Panc1 (cell line): ENCODE data around the gene IFT122. TPM values are rescaled to one million over a fixed set of nuclear protein-coding genes. Genes with fewer than 3 reads are reported as not detected.

Experiments
- ATAC-seq: fragments of 200-7000 bp; cut with Tn5 transposase; 2 replicates; pipeline ENCODE4 v1.9.1; 2020; ENCODE audit warnings: mild to moderate bottlenecking, moderate library complexity
- BruUV-seq: library from RNA; stranded (reverse); fragments of 400-500 nt; replicated peaks from 2 replicates; lab custom pipeline; 2021; lab: Mats Ljungman, UMichigan
- CTCF ChIA-PET: fragments of 300-600 bp; sonication (Branson Sonifier 250); formaldehyde crosslinking; loops from one replicate; lab custom pipeline; 2022; ENCODE audit warnings: antibody characterized with exemption; lab: Charles Lee
- POLR2A ChIA-PET: fragments of 300-600 bp; sonication (Branson Sonifier 250); formaldehyde crosslinking; loops from one replicate; lab custom pipeline; 2022; ENCODE audit warnings: antibody characterized with exemption; lab: Charles Lee
- DNase-seq: peaks from one replicate; pipeline ENCODE4 v3.0.0-alpha.2; 2010; ENCODE audit warnings: low read depth, low spot score
- H3K27ac ChIP-seq: 2 replicates; pipeline ENCODE4 v1.5.1; 2011; ENCODE audit warnings: mild to moderate bottlenecking, low read length, inconsistent platforms
- H3K27me3 ChIP-seq: fragments of 200-500 bp; sonication (Bioruptor generic); 2 replicates; pipeline ENCODE4 v1.6.0; 2014; ENCODE audit warnings: low read length, inconsistent platforms; ENCODE audit not compliant: control insufficient read depth, insufficient read depth
- H3K36me3 ChIP-seq: fragments of 200-500 bp; sonication (Bioruptor generic); 2 replicates; pipeline ENCODE4 v1.5.1; 2014; ENCODE audit warnings: inconsistent platforms, mild to moderate bottlenecking, low read length, moderate library complexity; ENCODE audit not compliant: control insufficient read depth, insufficient read depth
- H3K4me1 ChIP-seq: 2 replicates; pipeline ENCODE4 v1.5.1; 2011; ENCODE audit warnings: inconsistent platforms, mild to moderate bottlenecking, low read length, moderate library complexity; ENCODE audit not compliant: control insufficient read depth, insufficient read depth
- H3K4me3 ChIP-seq, 2 experiments: 2 replicates each; pipeline ENCODE4 v1.5.1; 2011 to 2012; ENCODE audit warnings: low read depth in 2 of 2, low read length in 2 of 2, mild to moderate bottlenecking in 2 of 2, inconsistent platforms in 1 of 2, moderate library complexity in 1 of 2
- H3K9me3 ChIP-seq: fragments of 200-500 bp; sonication (Bioruptor generic); 2 replicates; pipeline ENCODE4 v1.5.1; 2014; ENCODE audit warnings: low read depth, mild to moderate bottlenecking, inconsistent platforms, low read length, moderate library complexity; ENCODE audit not compliant: control insufficient read depth, insufficient read depth
- POLR2AphosphoS5 ChIP-seq: IDR thresholded peaks from 2 replicates; pipeline ENCODE4 v1.6.1; 2012; ENCODE audit warnings: mild to moderate bottlenecking, low read depth, low read length, moderate library complexity
- REST ChIP-seq, 2 experiments: IDR thresholded peaks; 2 replicates each; pipeline ENCODE4 v1.6.1; 2011 to 2012; ENCODE audit warnings: low read depth in 2 of 2, control low read depth in 1 of 2, low read length in 1 of 2, mild to moderate bottlenecking in 1 of 2, moderate library complexity in 1 of 2; ENCODE audit not compliant: insufficient read depth in 1 of 2
- SIN3A ChIP-seq: IDR thresholded peaks from 2 replicates; pipeline ENCODE4 v1.6.1; 2012; ENCODE audit warnings: low read depth, mild to moderate bottlenecking, low read length, moderate library complexity, borderline replicate concordance; ENCODE audit not compliant: insufficient read depth
- TCF7L2 ChIP-seq: IDR thresholded peaks from 2 replicates; pipeline ENCODE4 v1.6.1; 2011; ENCODE audit warnings: mild to moderate bottlenecking, low read depth, low read length, inconsistent platforms
- in situ Hi-C: cut with HindIII; loops from 2 replicates; pipeline ENCODE4 v1.10.0; 2016; ENCODE audit warnings: low sequenced_read_pairs, low pct_unique_long_range_greater_than_20kb
- intact Hi-C: fragments of 100-400 bp; cut with micrococcal nuclease; formaldehyde crosslinking; loops from one replicate; pipeline ENCODE4 v1.10.0; 2022; ENCODE audit not compliant: unreplicated experiment
- total RNA-seq: library from RNA; stranded (reverse); gene quantifications from one replicate; pipeline ENCODE4 v1.2.1, GENCODE V29; 2021; ENCODE audit not compliant: unreplicated experiment
- TF ChIP-seq, protein P1 (sequence below): fragments of 450-650 bp; IDR thresholded peaks from 2 replicates; pipeline ENCODE4 v1.5.1; 2017; ENCODE audit warnings: mild to moderate bottlenecking

Gene IFT122
- total RNA-seq, 1 experiment from 2014 or later = 52.4 TPM

DNA sequence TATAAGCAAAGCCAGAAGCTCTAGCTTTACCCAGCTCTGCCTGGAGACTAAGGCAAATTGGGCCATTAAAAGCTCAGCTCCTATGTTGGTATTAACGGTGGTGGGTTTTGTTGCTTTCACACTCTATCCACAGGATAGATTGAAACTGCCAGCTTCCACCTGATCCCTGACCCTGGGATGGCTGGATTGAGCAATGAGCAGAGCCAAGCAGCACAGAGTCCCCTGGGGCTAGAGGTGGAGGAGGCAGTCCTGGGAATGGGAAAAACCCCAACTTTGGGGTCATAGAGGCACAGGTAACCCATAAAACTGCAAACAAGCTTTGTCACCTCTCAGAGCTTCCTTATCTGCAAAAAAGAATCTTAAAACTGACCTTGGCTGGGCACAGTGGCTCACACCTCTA lies 95.1 kb downstream of the IFT122 start:
- DNase-seq = no peak
- Histone ChIP-seq H3K27ac (no peak overlapping the region), H3K27me3 (no peaks in the 10 kb centered on the region), H3K4me1 (no peaks in the 10 kb centered on the region), H3K9me3 (no peaks in the 10 kb centered on the region), H3K36me3 (no peaks in the 10 kb centered on the region), H3K4me3 (no peak overlapping the region)
- ATAC-seq = no peak
- TF ChIP-seq, protein P1, sequence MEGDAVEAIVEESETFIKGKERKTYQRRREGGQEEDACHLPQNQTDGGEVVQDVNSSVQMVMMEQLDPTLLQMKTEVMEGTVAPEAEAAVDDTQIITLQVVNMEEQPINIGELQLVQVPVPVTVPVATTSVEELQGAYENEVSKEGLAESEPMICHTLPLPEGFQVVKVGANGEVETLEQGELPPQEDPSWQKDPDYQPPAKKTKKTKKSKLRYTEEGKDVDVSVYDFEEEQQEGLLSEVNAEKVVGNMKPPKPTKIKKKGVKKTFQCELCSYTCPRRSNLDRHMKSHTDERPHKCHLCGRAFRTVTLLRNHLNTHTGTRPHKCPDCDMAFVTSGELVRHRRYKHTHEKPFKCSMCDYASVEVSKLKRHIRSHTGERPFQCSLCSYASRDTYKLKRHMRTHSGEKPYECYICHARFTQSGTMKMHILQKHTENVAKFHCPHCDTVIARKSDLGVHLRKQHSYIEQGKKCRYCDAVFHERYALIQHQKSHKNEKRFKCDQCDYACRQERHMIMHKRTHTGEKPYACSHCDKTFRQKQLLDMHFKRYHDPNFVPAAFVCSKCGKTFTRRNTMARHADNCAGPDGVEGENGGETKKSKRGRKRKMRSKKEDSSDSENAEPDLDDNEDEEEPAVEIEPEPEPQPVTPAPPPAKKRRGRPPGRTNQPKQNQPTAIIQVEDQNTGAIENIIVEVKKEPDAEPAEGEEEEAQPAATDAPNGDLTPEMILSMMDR = no peak
- TF ChIP-seq SIN3A (no peak), TCF7L2 (no peak), POLR2AphosphoS5 (no peak), REST (IDR thresholded peaks at IDR 0.05; ENCODE audit: insufficient read depth in 1 of 2, low read depth in 2 of 2, low read length in 1 of 2) (no peak)
- CTCF ChIA-PET = interaction anchor here (0.7 to 1.2 kb wide), 2 partner anchors 29 to 45 kb away, joined by 3 to 5 read pairs; no protein-coding TSS in a partner anchor
- POLR2A ChIA-PET = no interaction called here
- intact Hi-C loops (no loop called here), in situ Hi-C loops (no loop called here)
- no TSS peak for BruUV-seq

GRCh38 chr3:129536374-129536667 lies 96.3 kb downstream of the IFT122 start:
- no peaks in the 10 kb centered on the region for H3K27me3 ChIP-seq
- no peaks in the 10 kb centered on the region for H3K4me1 ChIP-seq
- in situ Hi-C loops (no loop called here), intact Hi-C loops (no loop called here)
- H3K9me3 ChIP-seq = no peaks in the 10 kb centered on the region
- TF ChIP-seq, protein P1 = no peak
- TF ChIP-seq REST (IDR thresholded peaks at IDR 0.05; ENCODE audit: insufficient read depth in 1 of 2, low read depth in 2 of 2, low read length in 1 of 2) = no peak
- no peak for TF ChIP-seq POLR2AphosphoS5
- TF ChIP-seq TCF7L2 = no peak
- TF ChIP-seq SIN3A = no peak
- ChIA-PET CTCF (no interaction called here), POLR2A (no interaction called here)
- H3K36me3 ChIP-seq = no peaks in the 10 kb centered on the region
- no peak overlapping the region for H3K4me3 ChIP-seq
- no peak for DNase-seq
- ATAC-seq = no peak
- H3K27ac ChIP-seq = no peak overlapping the region
- BruUV-seq = no TSS peak
